A549 (cell line): ENCODE results near the gene SPPL2C. TPM values are rescaled to one million over a fixed set of nuclear protein-coding genes. Genes with fewer than 3 reads are reported as not detected.

Experiments
- ATAC-seq, 2 experiments: fragments of 200-7000 bp in 1 of 2; fragments of >200 bp in 1 of 2; cut with Nextera tagmentation in 1 of 2; cut with Tn5 transposase in 1 of 2; 3 replicates each; pipeline versions ENCODE4 v1.8.0 to v1.9.1; 2018 to 2020; ENCODE audit warnings: mild to moderate bottlenecking in 1 of 2, moderate library complexity in 1 of 2
- CTCF ChIA-PET: fragments of 300-600 bp; sonication (Branson Sonifier 250); formaldehyde crosslinking; extraction: SDS; loops from one replicate; lab custom pipeline; 2021; ENCODE audit warnings: antibody characterized with exemption, inconsistent platforms; lab: Yijun Ruan, JAX
- POLR2A ChIA-PET: fragments of 350-600 bp; formaldehyde crosslinking; extraction: SDS; loops from one replicate; lab custom pipeline; 2021; ENCODE audit warnings: antibody characterized with exemption, inconsistent platforms; lab: Yijun Ruan, JAX
- DNase-seq, 2 experiments: peaks; one replicate each; pipeline versions ENCODE4 v3.0.0 to v3.0.0-alpha.2; 2011 to 2016; ENCODE audit warnings: low read depth in 1 of 2, low spot score in 1 of 2
- FAIRE-seq: peaks from 2 replicates; lab custom pipeline; 2011; peaks lifted over from hg19 to GRCh38; lab: Jason Lieb, UNC
- H3K27ac ChIP-seq, 2 experiments: fragments of >200 bp; sonication (Bioruptor Twin); formaldehyde crosslinking; 3 replicates each; pipeline ENCODE4 v1.5.1; 2016 to 2017
- H3K4me1 ChIP-seq: fragments of >200 bp; sonication (Bioruptor Twin); formaldehyde crosslinking; 3 replicates; pipeline ENCODE4 v1.6.1; 2016
- H3K4me2 ChIP-seq: fragments of >200 bp; sonication (Bioruptor Twin); formaldehyde crosslinking; 3 replicates; pipeline ENCODE4 v1.6.1; 2016
- H3K4me3 ChIP-seq: fragments of >200 bp; sonication (Bioruptor Twin); formaldehyde crosslinking; 3 replicates; pipeline ENCODE4 v1.5.1; 2016
- H3K9me3 ChIP-seq: fragments of >200 bp; sonication (Bioruptor Twin); formaldehyde crosslinking; 3 replicates; pipeline ENCODE4 v1.6.1; 2016
- BHLHE40 ChIP-seq: IDR thresholded peaks from 2 replicates; pipeline ENCODE4 v1.6.1; 2012; ENCODE audit warnings: low read depth, low read length, inconsistent platforms
- CBX8 ChIP-seq: fragments of 200-600 bp; sonication (generic); IDR thresholded peaks from 2 replicates; pipeline ENCODE4 v1.6.1; 2016
- CHD2 ChIP-seq: fragments of 150-350 bp; IDR thresholded peaks from 2 replicates; pipeline ENCODE4 v1.6.1; 2014; ENCODE audit warnings: low read length; ENCODE audit not compliant: partially characterized antibody
- EHF ChIP-seq: fragments of 250-450 bp; sonication (Bioruptor Pico); IDR thresholded peaks from 2 replicates; pipeline ENCODE4 v1.5.0; 2020; ENCODE audit warnings: mild to moderate bottlenecking
- FOSL2 ChIP-seq, 2 experiments: fragments of 450-650 bp in 1 of 2; fragments of >200 bp in 1 of 2; sonication (Bioruptor Twin) in 1 of 2; formaldehyde crosslinking; IDR thresholded peaks; 2 replicates each; pipeline versions ENCODE4 v1.5.0 to v1.6.1; 2016 to 2020; ENCODE audit warnings: mild to moderate bottlenecking in 1 of 2, moderate library complexity in 1 of 2
- HDAC2 ChIP-seq: fragments of 200-600 bp; sonication (generic); IDR thresholded peaks from 2 replicates; pipeline ENCODE4 v1.6.1; 2016
- HOXA7 ChIP-seq: fragments of 250-450 bp; sonication (Bioruptor Pico); IDR thresholded peaks from 2 replicates; pipeline ENCODE4 v1.5.0; 2020; ENCODE audit warnings: mild to moderate bottlenecking, moderate library complexity
- JUN ChIP-seq, 2 experiments: fragments of >200 bp; sonication (Bioruptor Twin); formaldehyde crosslinking; IDR thresholded peaks; 2 replicates in 1 of 2; 3 replicates in 1 of 2; pipeline ENCODE4 v1.6.1; 2016 to 2017
- JUNB ChIP-seq: fragments of >200 bp; sonication (Bioruptor Twin); formaldehyde crosslinking; IDR thresholded peaks from 2 replicates; pipeline ENCODE4 v1.6.1; 2016
- KDM1A ChIP-seq: fragments of 200-600 bp; sonication (generic); IDR thresholded peaks from 2 replicates; pipeline ENCODE4 v1.6.1; 2016; ENCODE audit warnings: low read depth, mild to moderate bottlenecking
- MAZ ChIP-seq: fragments of 150-350 bp; IDR thresholded peaks from 2 replicates; pipeline ENCODE4 v1.6.1; 2014; ENCODE audit warnings: antibody characterized with exemption, low read depth, low read length, borderline replicate concordance
- NFE2L2 ChIP-seq: fragments of 150-350 bp; conservative IDR thresholded peaks from 2 replicates; pipeline ENCODE4 v1.6.1; 2014; ENCODE audit warnings: low read length
- PHF8 ChIP-seq: fragments of 200-600 bp; sonication (generic); IDR thresholded peaks from 2 replicates; pipeline ENCODE4 v1.6.1; 2016; ENCODE audit warnings: low read depth, mild to moderate bottlenecking, antibody characterized with exemption, moderate library complexity, borderline replicate concordance
- RNF2 ChIP-seq: fragments of 200-600 bp; sonication (generic); IDR thresholded peaks from 2 replicates; pipeline ENCODE4 v1.6.1; 2016; ENCODE audit warnings: low read depth, mild to moderate bottlenecking, antibody characterized with exemption, moderate library complexity, borderline replicate concordance
- TFCP2L1 ChIP-seq: fragments of 250-450 bp; sonication (Bioruptor Pico); IDR thresholded peaks from 2 replicates; pipeline ENCODE4 v1.5.0; 2021; ENCODE audit warnings: mild to moderate bottlenecking
- ZSCAN20 ChIP-seq: fragments of 250-450 bp; sonication (Bioruptor Pico); IDR thresholded peaks from 2 replicates; pipeline ENCODE4 v1.8.0; 2022; ENCODE audit warnings: mild to moderate bottlenecking, moderate library complexity
- WGBS: methylation state at CpG from one replicate; pipeline ENCODE4 v1.1.6; 2017; ENCODE audit errors: missing lambda C conversion rate; 5-methylcytosine and 5-hydroxymethylcytosine counted together
- polyA plus RNA-seq, 4 experiments: library from polyadenylated mRNA; depleted of rRNA in 3 of 4; stranded (reverse); fragments of >200 nt; fragmentation: RNase III in 1 of 4; extraction: RNeasy Plus Mini Kit Qiagen cat#74134 plus additional on column Dnase treatment in 1 of 4; gene quantifications; 2 replicates in 3 of 4; 3 replicates in 1 of 4; pipeline ENCODE4 v1.2.3, GENCODE V29; 2011 to 2017
- TF ChIP-seq, protein P1 (sequence below): fragments of 450-650 bp; IDR thresholded peaks from 2 replicates; pipeline ENCODE4 v1.6.1; 2014; ENCODE audit warnings: antibody characterized with exemption
- TF ChIP-seq, protein P2 (sequence below): fragments of 150-350 bp; IDR thresholded peaks from 2 replicates; pipeline ENCODE4 v1.6.1; 2014; ENCODE audit warnings: low read depth, mild to moderate bottlenecking, low read length

The SPPL2C gene
- polyA plus RNA-seq, 2 of the 4 experiments (the other 2 are of a cell fraction), result not detected

DNA sequence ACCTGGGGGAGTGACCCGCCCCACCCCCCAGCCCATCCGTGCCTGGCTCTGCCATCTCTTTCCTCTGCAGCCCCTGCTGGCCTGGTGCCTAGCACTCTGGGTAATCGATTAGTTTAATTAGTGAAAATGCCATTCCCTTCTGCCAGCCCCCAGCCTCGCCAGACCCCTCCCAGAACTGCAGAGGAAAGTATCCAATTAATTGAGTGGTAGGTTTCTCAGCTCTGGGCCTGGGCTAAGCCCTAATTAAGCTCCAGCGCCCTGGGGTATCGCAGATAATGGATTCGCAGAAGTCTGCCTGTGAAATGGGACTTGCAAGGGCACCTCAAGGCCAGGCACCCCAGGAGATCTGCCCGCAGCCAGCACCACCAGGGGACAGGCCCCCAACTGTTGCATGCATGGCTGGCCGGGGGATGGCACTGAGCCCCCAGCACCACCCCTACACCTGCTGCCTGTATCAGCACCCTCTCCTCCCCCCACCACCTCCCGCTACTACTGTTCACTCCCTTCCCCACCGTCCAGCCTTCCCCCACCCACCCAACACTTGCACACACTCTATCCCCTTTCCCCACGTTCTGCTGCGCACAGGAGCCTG, 19.7 kb upstream of the SPPL2C start:
- no peak for FAIRE-seq
- Histone ChIP-seq H3K4me2 (no peak overlapping the region), H3K9me3 (no peaks in the 10 kb centered on the region), H3K4me3 (no peak overlapping the region), H3K27ac (no peak overlapping the region), H3K4me1 (no peaks in the 10 kb centered on the region)
- POLR2A ChIA-PET, result no interaction called here
- ATAC-seq, result no peak
- no peak for DNase-seq
- CTCF ChIA-PET, result interaction anchor here (2.1 to 15.2 kb wide), 2 partner anchors 27 to 186 kb away, joined by 10 to 317 read pairs; no protein-coding TSS in a partner anchor
- WGBS, result 66% methylated on average over 12 of the region's 13 CpGs
- TF ChIP-seq FOSL2 (IDR thresholded peaks at IDR 0.05) (no peak), FOSL2 (CRISPR knock-in tag; IDR thresholded peaks at IDR 0.05) (no peak), EHF (CRISPR knock-in tag) (no peak)

DNA sequence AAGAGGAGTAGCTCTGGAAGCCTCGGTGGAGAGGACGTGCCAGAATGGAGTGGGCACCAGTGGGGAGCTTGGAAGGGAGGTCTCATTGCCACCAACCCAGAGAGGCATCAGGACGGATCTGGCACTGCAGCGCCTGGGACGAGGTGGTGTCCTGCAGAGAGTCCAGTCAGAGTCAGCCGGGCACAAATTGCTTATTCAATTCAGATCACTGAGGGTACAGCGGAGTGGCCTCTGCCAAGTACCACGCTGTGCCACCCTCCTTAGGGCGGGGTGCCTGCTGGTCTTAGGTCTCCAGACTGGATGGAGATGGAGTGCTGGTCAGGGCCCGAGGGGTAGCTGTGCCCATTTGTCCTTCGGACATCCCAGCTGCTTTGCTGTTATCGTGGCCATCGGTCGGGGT, 18.9 kb upstream of the SPPL2C start:
- FAIRE-seq (no peak), ATAC-seq (no peak), DNase-seq (no peak)
- Histone ChIP-seq H3K27ac (no peak overlapping the region), H3K4me1 (no peaks in the 10 kb centered on the region), H3K4me2 (no peak overlapping the region), H3K4me3 (no peak overlapping the region), H3K9me3 (no peaks in the 10 kb centered on the region)
- TF ChIP-seq JUN (IDR thresholded peaks at IDR 0.05), result no peak
- no peak for TF ChIP-seq BHLHE40
- no peak for TF ChIP-seq HOXA7 (CRISPR knock-in tag)
- no peak for TF ChIP-seq HDAC2
- TF ChIP-seq NFE2L2, result no peak
- TF ChIP-seq MAZ, result no peak
- TF ChIP-seq, protein P1, sequence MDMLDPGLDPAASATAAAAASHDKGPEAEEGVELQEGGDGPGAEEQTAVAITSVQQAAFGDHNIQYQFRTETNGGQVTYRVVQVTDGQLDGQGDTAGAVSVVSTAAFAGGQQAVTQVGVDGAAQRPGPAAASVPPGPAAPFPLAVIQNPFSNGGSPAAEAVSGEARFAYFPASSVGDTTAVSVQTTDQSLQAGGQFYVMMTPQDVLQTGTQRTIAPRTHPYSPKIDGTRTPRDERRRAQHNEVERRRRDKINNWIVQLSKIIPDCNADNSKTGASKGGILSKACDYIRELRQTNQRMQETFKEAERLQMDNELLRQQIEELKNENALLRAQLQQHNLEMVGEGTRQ, result no peak
- TF ChIP-seq KDM1A, result no peak
- no peak for TF ChIP-seq ZSCAN20 (CRISPR knock-in tag)
- TF ChIP-seq JUNB, result no peak
- TF ChIP-seq CHD2, result no peak
- TF ChIP-seq, protein P2, sequence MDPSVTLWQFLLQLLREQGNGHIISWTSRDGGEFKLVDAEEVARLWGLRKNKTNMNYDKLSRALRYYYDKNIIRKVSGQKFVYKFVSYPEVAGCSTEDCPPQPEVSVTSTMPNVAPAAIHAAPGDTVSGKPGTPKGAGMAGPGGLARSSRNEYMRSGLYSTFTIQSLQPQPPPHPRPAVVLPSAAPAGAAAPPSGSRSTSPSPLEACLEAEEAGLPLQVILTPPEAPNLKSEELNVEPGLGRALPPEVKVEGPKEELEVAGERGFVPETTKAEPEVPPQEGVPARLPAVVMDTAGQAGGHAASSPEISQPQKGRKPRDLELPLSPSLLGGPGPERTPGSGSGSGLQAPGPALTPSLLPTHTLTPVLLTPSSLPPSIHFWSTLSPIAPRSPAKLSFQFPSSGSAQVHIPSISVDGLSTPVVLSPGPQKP, result no peak
- no peak for TF ChIP-seq EHF (CRISPR knock-in tag)
- WGBS, result 56% methylated on average over 14 of the region's 14 CpGs
- ChIA-PET CTCF (interaction anchor here (0.6 to 15.2 kb wide), 5 partner anchors 26 to 428 kb away, joined by 3 to 317 read pairs (median 10); no protein-coding TSS in a partner anchor), POLR2A (no interaction called here)

DNA sequence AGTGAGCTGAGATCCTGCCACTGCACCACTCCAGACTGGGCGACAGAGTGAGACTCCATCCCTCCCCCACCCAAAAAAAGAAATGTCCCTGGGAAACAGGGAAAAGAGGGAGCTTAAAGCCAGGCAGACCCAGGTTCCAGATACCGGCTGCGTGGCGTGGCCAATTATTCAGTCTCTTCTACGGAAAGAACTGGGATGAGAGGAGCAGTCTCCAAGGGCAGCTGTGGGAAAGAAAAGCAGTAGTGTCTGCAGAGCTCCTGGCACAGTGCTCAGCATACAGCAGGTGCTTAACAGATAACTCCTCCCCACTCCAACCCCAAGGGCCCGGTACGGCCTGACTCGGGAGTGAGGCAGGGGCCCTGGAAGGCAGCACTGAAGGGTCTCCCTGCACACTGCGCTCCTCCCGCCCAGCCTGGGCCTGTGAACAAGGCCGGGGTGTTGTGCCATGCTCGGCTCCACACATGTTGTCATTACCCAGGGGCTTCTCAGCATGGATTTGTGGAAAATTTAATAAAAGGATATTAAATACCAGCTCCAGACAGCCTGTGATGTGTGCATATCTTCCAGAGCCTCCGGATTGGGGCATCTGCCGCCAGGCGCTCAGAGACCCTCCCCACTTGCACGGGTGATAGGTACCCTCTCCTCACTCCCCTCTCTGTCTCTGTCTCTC, 17.6 kb upstream of the SPPL2C start:
- Histone ChIP-seq H3K9me3 (no peaks in the 10 kb centered on the region), H3K4me1 (no peaks in the 10 kb centered on the region), H3K4me3 (no peak overlapping the region), H3K4me2 (no peak overlapping the region), H3K27ac (no peak overlapping the region)
- WGBS, result 75% methylated on average over 16 of the region's 16 CpGs
- ChIA-PET POLR2A (no interaction called here), CTCF (interaction anchor here (0.6 to 15.2 kb wide), 16 partner anchors 9 to 438 kb away, joined by 3 to 317 read pairs (median 4); partner anchors contain the start of gene CRHR1)
- FAIRE-seq, result no peak
- ATAC-seq, result no peak
- TF ChIP-seq RNF2, result no peak
- no peak for TF ChIP-seq CBX8
- TF ChIP-seq PHF8, result no peak
- TF ChIP-seq TFCP2L1, result no peak
- TF ChIP-seq EHF (CRISPR knock-in tag), result no peak
- TF ChIP-seq CHD2, result no peak
- no peak for TF ChIP-seq ZSCAN20 (CRISPR knock-in tag)
- no peak for DNase-seq
